WI38 (cell line): ENCODE data around the gene AAGAB.
"Not testable (repeated sequence)": the region's sequence is repeated elsewhere in the genome, so short reads cannot be mapped to it uniquely, and the experiment has no call there.

Experiments
- H3K4me3 ChIP-seq: 2 replicates; pipeline ENCODE4 v1.5.1; 2011; ENCODE audit warnings: low read depth, mild to moderate bottlenecking, control low read depth, low read length
- TF ChIP-seq, protein P1 (sequence below): IDR thresholded peaks from 2 replicates; pipeline ENCODE4 v1.5.1; 2012; ENCODE audit warnings: low read depth, mild to moderate bottlenecking, control low read depth, low read length

AAGAB gene, protein sequence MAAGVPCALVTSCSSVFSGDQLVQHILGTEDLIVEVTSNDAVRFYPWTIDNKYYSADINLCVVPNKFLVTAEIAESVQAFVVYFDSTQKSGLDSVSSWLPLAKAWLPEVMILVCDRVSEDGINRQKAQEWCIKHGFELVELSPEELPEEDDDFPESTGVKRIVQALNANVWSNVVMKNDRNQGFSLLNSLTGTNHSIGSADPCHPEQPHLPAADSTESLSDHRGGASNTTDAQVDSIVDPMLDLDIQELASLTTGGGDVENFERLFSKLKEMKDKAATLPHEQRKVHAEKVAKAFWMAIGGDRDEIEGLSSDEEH

DNA sequence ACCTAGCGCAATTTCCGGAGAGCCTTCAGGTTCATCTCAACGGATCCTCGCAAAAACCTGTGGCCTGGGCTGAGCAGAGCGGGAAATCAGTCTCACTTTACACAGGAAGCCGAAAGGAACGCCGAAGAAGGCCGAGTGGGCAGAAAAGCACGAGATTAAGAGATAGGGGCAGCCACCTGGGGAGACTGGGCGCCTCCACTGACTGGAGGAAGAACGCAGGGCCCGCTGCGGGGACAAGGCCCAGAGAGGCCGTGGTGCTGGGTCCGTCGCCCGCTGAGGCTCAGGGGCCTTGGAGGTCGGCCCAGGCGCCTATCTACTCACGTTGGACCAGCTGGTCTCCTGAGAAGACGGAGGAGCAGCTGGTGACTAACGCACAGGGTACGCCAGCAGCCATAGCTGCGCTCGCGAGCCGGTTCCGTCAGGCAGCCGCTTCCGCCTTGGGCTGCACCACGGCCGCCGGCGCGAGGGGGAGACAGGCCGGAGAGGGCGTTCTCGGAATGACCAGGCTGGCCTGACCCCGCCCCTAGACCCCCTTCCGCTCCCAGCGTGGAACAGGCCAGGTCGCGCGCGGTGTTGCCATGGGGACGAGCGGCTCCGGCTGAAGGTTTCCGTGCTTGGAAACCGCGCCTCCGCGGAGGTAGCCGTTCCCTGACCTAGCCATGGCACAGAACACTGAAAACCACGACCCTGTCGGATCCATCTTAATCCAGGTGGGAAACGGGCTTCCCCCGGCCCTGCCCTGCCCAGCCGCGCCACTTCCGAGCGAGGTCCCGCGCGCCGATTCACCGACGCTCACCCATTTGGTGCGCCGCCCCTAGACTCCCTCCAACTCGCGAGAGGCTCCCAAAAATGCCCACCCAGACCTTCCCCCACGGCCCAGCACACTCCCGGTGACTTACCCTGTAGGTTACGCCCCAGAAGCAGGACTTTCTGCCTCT, at the start of gene AAGAB, which contains the start of gene IQCH:
TSS of gene AAGAB (minus strand) at position 424 of the 938 bp plus-strand sequence. CDS start at position 394, 30 bp downstream.
TSS of gene IQCH (plus strand) at position 549 of the 938 bp plus-strand sequence. CDS start at position 660, 111 bp downstream.
- peak within 1 kb of the TSS; percentile 94 for H3K4me3 ChIP-seq
- TF ChIP-seq, protein P1, sequence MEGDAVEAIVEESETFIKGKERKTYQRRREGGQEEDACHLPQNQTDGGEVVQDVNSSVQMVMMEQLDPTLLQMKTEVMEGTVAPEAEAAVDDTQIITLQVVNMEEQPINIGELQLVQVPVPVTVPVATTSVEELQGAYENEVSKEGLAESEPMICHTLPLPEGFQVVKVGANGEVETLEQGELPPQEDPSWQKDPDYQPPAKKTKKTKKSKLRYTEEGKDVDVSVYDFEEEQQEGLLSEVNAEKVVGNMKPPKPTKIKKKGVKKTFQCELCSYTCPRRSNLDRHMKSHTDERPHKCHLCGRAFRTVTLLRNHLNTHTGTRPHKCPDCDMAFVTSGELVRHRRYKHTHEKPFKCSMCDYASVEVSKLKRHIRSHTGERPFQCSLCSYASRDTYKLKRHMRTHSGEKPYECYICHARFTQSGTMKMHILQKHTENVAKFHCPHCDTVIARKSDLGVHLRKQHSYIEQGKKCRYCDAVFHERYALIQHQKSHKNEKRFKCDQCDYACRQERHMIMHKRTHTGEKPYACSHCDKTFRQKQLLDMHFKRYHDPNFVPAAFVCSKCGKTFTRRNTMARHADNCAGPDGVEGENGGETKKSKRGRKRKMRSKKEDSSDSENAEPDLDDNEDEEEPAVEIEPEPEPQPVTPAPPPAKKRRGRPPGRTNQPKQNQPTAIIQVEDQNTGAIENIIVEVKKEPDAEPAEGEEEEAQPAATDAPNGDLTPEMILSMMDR = no peak

DNA sequence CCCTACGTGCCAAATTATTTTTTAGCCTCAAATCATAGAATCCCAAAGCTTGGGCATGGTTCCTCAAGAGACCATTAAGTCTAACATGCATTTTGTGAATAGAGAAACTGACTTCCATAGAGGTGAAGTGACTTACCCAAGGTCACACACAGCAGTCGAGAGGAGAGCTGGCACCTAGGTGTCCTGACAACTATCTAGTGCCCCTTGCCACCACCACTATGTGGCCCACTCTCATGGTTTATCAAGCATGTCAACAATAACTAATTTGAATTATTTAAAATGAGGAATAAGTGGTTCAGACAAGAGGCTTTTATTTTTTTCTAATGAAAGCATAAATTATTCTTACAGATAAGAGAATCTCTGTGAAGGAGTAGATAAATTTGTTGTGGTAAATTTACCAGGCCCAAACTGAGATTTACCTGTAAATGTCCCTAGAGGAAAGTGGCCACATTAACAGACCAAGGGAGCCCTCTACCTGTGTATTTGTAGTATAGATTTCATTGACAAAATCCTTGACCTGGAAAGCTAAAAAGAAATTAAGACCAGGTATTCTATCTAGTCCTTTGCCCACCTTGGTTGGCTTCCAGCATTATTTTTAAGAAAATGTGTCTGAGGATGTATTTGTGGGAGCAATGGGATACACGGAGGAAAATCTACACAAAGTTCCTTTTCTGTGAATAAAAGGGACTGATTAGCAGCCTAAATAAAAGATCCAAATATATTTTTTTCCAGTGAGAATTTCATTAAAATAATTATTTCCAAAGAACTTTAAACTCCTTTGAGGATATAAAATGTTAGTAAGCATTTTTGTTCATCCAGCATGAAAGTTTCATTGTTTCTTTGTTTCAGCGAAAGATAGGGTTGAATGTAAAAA, 49.3 kb upstream of the AAGAB start:
- H3K4me3 ChIP-seq = no peak overlapping the region
- TF ChIP-seq, protein P1 = no peak; the same call in 1 of the 2 replicates

DNA sequence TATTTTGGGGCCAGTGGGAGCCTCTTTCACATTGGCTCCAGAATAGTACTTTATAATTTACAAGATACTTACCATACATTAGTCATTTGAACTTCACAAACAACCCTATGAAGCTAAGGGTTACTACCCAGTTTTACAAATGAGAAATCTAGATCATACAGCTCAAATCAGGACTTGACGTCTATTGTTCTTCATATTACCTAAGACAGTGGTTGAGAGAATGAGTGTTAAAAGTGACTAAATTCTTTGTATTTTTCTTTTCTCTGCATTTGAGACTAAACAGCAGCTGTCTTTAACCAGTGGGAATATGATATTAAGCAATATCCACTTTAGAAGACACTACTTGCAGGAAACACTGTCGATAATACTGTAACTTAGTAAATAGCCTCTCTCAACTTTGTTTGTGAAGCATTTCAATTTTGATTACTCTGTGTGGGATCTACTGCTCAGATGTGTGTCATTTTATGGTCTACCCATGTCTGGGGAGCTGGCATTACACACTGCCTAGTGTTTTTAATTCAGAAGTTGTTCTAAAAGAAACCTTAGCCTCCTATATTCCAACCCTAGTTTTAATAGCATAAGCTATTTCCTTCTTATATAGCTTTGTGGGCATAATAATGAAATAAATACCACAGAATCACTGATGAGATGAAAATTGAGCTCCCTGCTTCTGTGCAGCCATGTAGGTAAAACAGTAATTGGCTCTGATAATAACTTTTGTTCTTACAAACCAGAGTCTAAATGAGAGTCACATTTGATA, 46.0 kb upstream of the AAGAB start:
- TF ChIP-seq, protein P1 = no peak
- H3K4me3 ChIP-seq = no peak overlapping the region

DNA sequence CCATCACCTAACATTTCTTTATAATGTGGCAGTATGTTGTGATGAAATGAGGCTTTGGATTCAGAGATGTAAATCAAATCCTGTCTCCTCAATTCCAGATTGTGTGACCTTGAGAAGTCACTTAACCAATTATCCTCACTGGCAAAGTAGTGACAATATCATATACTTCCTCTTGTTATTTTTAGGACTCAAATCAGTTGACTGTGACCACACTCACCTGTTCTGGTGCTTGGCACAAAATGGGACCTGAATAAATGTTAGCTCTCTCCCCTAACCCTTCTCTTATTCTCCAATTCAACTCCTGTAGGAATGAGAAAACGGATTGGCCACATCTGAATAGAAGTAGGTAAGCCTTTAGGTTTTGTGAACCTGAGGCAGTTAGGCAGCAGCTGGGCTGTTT, 42.2 kb upstream of the AAGAB start:
- H3K4me3 ChIP-seq = no peak overlapping the region
- TF ChIP-seq, protein P1 = no peak

DNA sequence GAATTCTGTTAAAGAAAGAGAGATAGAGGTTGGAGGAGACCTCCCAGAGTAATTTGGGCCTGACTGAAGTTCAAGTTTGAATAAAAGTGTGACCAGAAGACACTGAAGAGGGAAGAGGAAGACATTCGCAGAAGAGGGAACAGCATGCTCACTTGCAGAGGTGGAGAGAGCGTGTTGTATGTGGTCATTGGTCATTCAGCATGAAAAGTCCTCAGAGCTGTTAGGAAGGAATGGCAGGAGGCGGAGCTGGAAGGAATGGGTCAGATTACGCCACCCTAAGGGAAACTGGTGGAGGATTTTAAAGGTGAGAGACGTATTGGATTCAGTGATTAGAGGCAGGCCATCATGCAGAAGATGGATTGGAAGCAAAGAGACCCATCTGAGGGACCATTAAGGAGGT, 41.7 kb upstream of the AAGAB start:
- TF ChIP-seq, protein P1 = no peak
- no peak overlapping the region for H3K4me3 ChIP-seq

DNA sequence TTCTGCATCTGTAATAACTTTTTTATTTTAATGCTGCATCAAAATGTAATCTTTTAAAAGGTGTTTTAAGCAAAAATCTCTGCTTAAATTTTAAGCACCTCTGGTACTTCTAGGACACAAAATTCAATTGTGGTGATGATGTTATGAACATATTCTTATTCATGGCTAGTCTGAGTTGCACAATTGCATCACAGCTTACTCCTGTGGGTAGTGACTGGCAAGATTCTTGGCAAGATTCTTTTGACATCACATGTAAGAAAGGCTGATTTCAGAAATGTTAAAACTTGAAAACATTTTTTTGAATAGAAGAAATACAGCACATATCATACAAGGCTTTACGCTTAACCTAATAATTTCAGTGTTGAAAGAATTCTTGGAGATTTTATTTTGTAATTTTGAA, 35.9 kb upstream of the AAGAB start:
- H3K4me3 ChIP-seq = no peak overlapping the region
- TF ChIP-seq, protein P1 = no peak

DNA sequence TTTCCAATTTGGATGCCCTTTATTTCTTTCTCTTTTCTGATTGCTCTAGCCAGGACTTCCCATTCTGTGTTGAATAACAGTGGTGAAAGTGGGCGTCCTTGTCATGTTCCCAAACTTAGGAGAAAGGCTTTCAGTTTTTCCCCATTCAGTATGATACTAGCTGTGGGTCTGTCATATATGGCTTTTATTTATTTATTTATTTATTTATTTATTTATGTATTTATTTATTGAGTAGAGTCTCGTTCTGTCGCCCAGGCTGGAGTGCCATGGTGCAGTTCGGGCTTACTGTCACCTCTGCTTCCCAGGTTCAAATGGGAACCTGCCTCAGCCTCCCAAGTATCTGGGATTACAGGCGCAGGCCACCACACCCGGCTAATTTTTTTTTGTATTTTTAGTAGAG, 31.9 kb upstream of the AAGAB start:
- H3K4me3 ChIP-seq = not testable (repeated sequence)

DNA sequence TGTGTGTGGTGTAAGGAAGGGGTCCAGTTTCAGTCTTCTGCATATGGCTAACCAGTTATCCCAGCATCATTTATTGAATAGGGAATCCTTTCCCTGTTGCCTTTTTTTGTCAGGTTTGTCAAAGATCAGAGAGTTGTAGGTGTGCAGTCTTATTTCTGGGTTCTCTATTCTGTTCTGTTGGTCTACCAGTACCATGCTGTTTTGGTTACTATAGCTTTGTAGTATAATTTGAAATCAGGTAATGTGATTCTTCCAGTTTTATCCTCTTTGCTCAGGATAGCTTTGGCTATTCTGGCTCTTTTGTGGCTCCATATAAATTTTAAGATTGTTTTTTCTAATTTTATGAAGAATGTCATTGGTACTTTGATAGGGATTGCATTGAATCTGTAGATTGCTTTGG, 31.2 kb upstream of the AAGAB start:
- not testable (repeated sequence) for H3K4me3 ChIP-seq
